Erythroblast (primary cell): ENCODE measurements around the gene SYNPO.

ENCODE experiments used
- GATA1 ChIP-seq: IDR thresholded peaks from 2 replicates; pipeline ENCODE4 v1.6.1; 2011; ENCODE audit warnings: low read depth, mild to moderate bottlenecking, control low read depth, low read length, moderate library complexity
- POLR2A ChIP-seq: IDR thresholded peaks from 2 replicates; pipeline ENCODE4 v1.6.1; 2011; ENCODE audit warnings: mild to moderate bottlenecking, low read length

DNA sequence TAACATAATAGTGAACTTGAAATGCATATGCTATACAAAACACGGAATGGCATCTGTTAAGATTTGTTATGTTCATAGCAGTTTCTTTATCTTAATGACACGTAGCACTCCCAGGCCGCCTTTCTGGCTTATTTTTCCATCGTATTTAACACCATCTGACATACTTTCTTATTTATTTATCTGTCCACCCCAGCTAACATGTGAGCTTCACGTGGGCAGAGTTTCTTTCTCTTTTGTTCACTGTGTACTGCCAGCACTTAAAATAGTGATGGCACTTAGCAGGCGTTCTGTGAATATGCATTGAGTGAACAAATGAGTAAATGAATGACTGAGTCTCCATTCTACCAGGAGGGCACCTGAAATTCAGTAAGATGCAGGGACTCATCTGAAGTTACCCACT, 29.4 kb upstream of the SYNPO start:
- TF ChIP-seq POLR2A (no peak), GATA1 (no peak)
